ENCODE data around the gene CFAP47.
"Not testable (repeated sequence)": the region's sequence is repeated elsewhere in the genome, so short reads cannot be mapped to it uniquely, and the experiment has no call there.

CFAP47 gene, protein sequence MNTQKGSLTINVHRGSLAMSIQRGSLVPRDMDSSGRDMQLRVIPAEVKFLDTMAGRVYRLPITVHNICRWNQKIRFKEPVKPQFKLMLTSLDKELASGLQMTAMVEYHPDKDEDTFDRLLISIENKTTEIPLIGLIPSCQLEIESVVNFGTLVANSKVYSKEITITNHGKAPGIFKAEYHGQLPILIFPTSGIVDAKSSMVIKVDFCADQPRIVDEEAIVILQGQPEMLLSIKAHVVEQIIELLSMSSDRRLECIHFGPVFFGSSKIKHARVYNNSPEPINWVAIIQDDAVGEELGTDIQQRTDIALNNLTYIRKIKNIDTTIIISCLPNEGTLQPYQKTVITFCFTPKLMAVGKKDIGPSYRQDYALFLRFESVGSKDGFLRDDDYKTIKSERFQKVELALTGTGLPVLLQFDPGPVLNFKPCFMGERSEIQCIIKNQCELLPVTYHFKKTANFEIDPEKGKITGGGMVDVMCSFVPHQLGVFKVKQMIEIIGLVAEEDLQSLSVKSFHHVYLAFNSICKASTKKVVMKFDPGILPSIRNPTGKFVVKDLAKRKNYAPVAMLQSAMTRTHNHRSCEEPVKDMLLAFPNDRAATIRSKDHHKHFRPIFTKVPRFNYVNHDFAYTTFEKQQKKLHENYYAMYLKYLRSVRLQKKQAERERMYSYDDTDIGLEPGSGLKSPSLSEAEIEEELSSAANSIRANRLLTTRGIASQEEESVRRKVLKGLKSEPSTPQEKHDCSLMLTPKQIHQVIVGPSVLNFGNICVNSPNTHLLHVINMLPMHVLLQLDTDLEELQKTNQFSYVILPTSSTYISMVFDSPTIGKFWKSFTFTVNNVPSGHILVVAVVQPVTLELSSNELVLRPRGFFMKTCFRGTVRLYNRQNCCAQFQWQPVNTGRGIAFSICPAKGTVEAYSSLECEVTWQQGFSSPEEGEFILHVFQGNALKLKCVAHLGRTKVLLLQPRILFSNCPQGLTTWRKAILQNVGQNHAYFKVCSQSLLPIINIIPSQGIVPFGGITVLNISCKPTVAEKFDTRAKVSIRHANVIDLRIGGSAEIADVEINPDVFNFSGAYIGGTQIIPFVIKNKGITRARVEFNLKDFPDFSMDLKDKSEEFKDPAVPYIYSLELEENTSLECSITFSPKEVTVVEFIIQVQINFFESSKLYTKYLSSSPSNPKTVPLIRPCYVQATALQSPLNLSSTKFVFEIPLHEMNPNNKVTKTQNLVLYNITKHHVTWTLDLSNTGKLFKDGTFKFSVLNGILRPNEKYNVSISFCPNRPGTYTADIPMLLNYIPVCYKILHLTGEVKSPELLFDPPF (N-terminal part only)

DNA sequence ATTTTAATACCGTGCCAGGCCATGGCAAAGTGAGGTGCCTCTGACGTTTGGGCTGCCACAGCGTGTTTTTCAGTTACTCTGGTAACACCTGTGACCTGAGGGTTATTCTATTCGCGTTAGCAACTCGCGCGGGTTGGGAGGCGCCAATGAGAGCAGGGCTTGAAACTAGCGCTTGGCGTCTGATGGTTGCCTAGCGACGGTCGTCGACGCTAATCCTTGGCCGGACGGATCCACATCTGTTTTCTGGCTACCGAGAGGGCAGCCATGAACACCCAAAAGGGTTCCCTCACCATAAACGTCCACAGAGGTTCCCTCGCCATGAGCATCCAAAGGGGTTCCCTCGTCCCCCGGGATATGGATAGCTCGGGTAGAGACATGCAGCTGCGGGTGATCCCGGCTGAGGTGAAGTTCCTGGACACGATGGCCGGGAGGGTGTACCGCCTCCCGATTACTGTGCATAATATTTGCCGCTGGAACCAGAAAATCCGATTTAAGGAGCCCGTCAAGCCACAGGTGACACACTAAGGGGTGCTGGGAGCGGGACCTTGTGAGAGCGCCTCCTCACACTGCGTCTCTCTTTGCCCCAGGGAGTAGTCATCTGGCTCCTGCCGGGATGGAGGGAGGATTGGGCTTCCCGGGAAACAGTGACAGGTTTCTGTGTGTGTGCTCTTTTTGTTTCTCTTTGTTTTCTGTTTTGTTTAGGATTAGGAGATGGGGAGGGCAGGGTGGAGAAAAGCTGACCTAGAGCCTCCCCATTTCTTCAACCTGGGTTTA is at the start of gene CFAP47:
Gene CFAP47, plus strand, starts transcription at position 199 of the 774 bp plus-strand sequence. Its CDS starts 66 bp downstream, at position 265.
- no peak for DNase-seq (ENCODE audit: low read depth, low spot score)

DNA sequence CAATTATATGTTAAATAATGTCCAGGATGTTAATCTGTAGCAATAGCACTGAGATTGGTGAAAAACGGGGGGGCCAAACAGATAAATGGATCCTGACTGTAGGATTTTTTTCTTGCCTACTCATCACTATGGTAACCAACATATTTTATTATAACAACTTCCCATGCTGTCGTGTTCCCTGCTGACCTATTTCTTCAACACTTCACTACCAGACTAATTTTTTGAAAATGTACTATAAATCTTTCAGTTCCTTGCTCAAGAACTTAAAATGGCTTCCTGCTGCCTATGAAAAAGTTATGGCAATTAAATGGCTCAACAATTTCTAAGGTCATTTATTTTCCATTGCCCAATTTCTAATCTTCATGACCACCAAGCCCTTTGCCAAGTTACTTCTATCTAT is 38.9 kb upstream of the CFAP47 start:
- DNase-seq (ENCODE audit: low read depth, low spot score) = no peak

DNA sequence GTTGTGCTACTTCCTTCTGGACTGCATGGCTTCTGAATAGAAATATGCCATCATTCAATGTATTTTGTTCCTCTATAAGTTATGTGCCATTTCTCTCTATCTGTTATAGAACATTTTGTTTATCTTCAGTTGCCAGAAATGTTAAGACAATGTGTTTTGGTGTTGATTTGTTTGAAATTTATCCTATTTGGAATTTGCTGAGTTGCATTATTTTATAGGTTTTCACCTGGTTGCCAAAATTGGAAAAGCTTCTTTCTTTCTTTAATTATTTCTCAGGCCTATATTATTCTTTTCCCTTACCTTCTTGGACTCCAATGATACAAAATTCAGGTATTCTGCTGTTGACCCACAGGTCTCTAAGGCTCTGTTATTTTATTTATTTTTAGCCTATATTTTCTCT is 33.4 kb upstream of the CFAP47 start:
- no peak for DNase-seq (ENCODE audit: low read depth, low spot score)

DNA sequence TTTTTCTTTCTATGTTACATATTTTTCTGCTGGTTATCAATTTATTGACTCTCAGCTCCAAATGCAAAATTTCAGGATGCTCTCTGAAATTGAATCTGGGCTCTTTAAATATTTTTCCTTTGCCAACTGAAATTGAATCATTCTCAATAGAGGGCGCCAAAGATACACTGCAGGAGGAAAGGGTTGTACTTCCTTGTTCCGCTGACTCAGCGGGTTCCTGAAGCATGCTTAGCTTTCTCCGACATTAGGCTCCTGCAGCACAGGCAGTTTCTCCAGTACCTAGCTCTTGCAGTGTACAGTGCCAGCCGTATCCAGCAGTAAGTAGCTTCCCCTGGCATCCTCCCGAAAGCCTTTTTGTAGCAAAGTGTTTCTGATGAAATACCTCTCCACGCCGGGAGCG is 28.8 kb upstream of the CFAP47 start:
- no peak for DNase-seq (ENCODE audit: low read depth, low spot score)

DNA sequence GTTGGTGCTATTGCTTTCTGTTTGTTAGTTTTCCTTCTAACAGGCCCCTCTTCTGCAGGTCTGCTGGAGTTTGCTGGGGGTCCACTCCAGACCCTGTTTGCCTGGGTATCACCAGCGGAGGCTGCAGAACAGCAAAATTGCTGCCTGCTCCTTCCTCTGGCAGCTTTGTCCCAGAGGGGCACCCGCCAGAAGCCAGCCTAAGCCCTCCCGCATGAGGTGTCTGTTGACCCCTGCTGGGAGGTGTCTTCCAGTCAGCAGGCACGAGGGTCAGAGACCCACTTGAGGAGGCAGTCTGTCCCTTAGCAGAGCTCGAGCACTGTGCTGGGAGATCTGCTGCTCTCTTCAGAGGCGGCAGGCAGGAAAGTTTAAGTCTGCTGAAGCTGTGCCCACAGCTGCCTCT is 67.3 kb downstream of the CFAP47 start:
- DNase-seq (ENCODE audit: low read depth, low spot score) = not testable (repeated sequence)

DNA sequence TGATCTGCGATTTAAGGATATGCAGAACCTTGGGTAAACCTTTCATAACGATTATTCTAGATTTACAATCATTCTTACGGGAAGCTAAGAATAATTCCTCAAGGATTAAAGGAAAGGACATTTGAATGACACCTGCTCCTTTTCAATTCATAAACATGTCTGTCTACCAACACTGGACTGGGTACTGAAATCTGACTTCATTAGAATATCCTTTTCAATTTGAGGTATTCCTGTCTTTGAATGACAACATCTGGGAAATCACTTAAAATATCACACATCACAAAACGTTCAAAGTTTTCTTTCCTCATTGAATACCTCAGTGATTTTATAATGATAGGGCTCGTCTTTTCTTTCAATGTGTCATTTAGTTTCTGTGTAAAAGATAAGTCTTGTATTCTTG is 87.7 kb downstream of the CFAP47 start:
- no peak for DNase-seq (ENCODE audit: low read depth, low spot score)

DNA sequence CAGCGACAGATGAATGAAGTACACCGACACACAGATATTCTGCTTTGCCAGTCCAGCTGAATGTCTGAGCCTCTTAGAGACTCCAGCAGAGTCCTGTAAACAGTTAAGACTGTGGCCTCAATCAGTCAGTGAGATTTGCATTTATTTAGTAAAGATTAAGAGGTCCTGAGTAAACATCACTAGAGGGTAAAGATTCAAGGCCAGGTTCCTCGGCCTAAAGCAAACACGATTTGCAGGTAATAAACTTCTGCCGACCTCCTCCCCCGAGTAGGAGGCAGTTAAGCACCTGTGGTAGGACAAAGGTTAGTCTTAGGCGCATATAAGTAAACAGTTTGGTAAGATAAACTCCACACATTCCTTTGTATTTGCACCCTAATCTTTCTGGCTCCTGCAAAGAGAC is 99.6 kb downstream of the CFAP47 start:
- no peak for DNase-seq (ENCODE audit: low read depth, low spot score)

DNA sequence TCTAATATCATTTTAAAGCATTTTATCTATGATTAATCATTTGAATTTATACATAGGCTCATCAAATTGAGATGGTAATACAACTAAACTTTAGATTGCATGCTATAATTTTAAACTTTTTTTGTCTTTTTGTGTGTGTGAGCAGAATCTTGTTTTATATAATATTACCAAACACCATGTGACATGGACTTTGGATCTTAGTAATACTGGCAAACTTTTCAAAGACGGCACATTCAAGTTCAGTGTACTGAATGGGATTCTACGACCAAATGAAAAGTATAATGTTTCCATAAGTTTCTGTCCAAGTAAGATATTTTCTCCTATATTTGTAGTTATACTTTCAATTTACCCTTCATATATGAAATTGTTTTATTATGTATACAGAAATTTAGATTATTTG is 116.0 kb downstream of the CFAP47 start:
- DNase-seq (ENCODE audit: low read depth, low spot score) = no peak

DNA sequence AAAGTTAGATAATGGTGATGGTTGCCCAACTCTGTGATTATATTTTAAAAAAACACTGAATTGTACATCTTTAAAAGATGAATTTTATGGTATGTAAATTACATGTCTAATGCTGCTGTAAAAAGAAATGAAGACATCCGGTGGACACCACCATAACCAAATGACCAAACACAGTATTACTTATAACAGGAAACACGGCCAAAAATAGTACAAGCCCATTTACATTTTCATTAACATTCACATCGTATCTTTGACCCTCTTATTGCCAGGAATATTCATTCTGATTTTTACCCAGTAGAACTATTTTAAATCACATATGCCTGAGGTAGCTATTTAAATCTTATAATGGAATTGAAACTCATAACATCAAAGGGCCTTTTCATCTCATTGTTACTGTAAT is 143.2 kb downstream of the CFAP47 start:
- no peak for DNase-seq (ENCODE audit: low read depth, low spot score)

DNA sequence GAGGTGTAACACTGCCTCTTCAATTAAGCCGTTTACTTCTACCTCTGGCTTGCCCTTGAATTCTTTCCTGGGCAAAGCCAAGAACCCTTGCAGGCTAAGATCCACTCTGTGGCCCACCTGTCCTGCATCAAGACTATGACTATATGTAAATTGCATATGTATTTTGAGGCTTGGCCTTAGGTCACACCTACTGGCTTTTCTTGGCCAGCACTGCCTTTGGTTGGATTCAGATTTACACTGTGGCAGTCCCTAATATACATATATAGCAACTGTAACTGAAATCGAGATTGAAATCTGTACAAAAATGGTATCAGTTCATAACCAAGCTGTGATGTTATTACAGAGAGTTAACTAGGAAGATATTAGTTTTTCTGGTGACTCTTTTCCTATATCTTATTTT is 151.5 kb downstream of the CFAP47 start:
- DNase-seq (ENCODE audit: low read depth, low spot score) = no peak

DNA sequence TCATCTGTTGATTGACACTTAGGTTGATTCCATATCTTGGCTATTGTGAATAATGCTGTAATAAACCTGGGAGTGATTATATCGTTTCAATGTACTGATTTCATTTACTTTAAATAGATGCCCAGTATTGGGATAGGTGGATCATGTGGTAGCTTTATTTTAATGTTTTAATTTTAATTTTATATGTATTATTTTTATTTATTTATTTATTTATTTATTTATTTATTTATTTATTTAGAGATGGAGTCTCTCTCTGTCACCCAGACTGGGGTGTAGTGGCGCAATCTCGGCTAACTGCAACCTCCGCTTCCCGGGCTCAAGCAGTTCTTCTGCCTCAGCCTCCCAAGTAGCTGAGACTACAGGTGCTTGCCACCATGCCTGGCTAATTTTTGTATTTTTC is 155.5 kb downstream of the CFAP47 start:
- DNase-seq (ENCODE audit: low read depth, low spot score) = not testable (repeated sequence)

DNA sequence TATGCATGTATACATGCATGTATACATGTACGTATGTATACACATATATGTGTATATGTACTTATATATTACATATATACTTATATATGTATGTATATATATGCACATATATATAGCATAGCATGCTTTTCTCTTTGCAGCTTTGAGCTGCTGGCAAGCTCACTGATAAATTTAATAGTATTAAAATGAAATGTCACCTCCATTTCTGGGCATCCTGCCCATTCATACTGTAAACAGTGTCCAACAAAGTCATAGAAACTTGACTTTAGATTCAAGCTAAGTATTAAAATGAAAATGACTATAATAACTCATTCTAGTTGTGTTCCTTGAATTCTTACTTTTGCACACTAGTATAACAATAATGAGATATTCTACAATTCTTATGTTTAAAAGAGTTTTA is 163.7 kb downstream of the CFAP47 start:
- no peak for DNase-seq (ENCODE audit: low read depth, low spot score)

DNA sequence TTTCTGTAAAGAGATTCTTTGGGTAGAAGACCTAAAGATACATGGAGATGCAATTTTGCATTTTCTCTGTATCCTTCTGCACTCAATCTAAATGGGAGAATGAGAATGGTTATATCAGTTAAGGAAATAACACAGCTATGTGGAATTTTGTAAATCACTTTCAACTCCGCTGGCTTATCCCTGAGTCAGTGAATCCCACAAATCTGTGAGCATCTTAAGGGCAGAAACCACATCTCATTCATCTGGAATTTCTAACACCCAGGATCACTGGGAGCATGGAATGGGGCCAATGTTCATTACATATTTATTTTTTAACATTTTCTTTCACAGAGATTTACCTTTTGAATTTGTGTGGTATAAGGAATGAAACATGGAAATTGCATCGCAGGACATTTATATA is 167.8 kb downstream of the CFAP47 start:
- no peak for DNase-seq (ENCODE audit: low read depth, low spot score)

DNA sequence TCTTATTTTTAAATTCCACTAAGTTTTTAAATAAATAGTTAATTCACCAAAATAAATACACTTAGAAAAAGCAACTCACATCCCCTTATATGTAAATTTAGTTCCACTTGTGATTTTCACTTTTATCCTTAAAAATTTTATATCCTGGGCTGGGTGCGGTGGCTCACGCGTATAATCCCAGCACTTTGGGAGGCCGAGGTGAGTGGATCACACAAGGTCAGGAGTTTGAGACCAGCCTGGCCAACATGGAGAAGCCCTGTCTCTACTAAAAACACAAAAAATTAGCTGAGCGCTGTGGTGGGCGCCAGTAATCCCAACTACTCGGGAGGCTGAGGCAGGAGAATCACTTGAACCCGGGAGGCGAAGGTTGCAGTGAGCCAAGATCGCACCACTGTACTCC is 169.4 kb downstream of the CFAP47 start:
- not testable (repeated sequence) for DNase-seq (ENCODE audit: low read depth, low spot score)

DNA sequence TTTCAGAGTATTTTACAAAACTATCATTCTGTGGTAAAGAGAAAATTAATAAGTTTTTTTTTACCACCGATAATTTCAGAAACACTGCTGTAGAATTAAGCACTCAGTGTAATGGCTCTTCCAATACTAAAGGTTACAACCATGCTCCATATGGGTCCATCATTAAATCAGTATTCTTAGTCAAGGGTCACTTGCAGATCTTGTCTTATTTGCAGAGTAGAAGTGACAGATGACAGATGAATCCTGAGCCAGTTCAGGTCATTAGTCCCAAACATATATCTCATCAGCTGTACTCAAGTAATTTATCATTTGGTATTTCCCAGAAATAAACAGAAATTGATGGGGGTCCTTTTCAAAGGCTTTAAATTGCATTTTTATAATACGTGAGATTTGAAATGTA is 182.9 kb downstream of the CFAP47 start:
- DNase-seq (ENCODE audit: low read depth, low spot score) = no peak

DNA sequence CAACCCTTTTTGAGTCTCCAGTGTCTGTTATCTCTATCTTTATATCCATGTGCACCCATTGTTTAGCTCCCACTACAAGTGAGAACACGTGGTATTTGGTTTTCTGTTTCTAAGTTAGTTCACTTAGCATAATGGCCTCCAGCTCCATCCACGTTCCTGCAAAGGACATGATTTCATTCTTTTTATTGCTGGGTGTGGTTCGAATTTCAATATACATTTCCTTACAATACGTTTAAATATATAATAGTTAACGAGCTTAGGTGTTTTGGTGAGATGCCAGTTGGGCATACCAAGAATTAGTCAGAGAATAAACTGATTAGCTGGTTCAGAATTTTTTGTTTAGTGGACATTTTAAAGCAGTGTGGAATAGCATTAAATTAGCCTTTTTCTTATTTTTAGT is 196.7 kb downstream of the CFAP47 start:
- no peak for DNase-seq (ENCODE audit: low read depth, low spot score)

DNA sequence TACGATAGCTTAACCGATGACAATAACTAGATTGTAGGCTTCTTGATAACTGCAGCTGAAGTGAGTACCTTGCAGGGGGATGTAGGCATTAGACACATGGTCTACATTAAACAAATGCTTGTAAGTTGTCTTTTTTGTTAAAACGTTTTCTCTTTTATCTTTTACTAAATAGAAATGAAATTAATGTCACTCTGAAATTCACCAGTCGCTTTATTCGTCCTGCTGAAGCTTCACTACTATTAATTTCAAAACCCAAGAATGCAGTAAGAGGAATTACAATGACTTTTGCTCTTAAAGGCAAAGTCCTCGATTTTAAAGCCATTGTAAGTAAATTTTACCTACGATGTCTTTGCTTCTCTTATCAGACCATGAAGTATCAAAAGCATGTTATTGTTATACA is 239.7 kb downstream of the CFAP47 start:
- DNase-seq (ENCODE audit: low read depth, low spot score) = no peak

DNA sequence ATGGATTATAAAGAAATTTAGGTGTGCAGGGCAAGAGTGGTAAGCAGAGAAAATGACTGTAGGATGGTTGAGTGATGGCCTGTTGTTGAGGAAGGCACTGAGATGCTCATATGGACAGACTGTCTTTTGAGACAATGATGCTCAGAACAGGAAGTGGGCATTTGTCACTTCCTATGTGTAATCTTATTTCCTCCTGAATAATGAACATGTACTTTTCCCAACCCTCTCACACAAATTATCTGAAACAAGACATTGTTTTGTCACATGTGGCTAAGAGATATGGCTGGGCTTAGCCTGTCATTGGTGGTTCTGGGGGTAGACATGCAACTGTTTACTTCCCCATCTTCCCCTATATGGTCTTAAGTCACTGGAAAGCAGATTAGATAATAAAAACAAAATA is 240.5 kb downstream of the CFAP47 start:
- DNase-seq (ENCODE audit: low read depth, low spot score) = no peak

DNA sequence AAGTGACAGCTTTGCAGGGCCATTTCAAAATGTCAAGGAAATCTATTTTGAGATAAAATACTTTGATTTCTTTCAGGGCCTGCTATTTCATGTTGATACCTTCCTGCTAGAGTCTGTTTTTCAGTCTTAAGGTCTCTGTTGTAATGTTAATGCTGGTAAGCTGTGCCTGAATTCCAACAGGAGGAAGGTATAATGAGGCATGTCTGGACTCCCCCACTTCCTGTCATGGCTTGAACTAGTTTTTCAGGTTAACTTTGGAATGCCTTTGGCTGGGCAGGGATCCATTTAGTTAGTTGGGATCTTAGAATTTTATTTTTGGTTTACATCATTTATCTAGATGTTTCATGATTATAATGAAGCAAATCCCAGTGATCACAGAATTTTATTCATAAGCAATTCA is 279.0 kb downstream of the CFAP47 start:
- DNase-seq (ENCODE audit: low read depth, low spot score) = no peak

DNA sequence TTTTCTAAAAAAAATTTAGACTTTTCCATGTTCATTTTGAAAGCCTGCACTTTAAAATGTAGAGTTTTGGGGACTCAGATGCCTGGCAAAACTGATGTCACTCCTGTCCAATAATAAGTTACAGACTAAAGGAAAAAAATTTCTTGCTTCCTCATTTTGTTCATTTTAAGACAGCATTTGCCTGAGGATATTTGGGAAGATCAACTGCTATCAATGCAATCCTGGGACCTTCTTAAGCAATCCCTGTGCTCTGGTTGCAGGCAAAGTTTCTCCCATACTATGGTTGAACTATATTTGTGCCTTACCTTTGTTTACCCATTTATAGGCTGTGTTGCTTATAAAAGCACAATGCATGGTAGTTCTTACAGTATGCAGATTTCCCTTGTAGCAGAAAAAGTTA is 280.4 kb downstream of the CFAP47 start:
- no peak for DNase-seq (ENCODE audit: low read depth, low spot score)

DNA sequence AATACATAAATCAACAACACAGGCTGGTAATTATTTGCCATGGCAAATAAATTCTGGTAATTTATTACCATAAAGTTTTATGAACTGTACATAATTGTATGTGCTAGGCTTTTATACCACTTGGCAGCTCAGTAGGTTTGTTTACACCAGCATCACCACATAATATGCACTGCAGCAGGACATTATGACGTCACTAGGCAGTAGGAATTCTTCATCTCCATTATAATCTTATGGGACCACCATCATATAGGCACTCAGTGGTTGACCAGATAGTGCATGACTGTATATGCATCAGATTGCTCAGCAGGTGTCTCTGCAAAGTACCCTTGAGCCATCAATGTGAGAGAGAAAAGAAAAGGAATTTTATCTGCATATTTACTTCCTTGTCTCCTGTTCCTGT is 295.4 kb downstream of the CFAP47 start:
- DNase-seq (ENCODE audit: low read depth, low spot score) = no peak

All from activated CD4-positive, CD25-positive, alpha-beta regulatory T cell treated with anti-CD3 and anti-CD28 coated beads, Interleukin-2, amount 50 U/mL, for 16 hours (primary cell).